ENCODE results near the gene GABBR2.

DNA sequence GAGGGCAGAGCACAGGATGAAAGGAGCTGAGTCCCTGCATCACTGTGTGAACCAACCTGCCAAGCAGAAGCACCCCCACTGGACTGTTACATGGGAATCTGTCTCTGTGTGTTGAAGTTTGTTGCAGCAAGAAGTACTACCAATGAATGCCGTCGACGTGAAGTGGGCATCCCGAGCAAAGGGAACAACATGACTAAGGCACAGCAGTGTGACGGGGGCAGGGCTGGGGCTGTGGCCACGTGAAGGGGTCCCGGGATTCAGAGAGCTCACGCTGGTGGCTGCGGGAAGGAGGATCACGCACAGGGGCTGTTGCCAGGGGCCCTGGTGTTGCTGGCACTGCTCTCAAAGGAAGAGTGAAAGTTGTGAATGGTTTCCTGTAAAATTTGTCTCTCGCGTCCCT lies 27.5 kb upstream of the GABBR2 start:
- TF ChIP-seq, protein P1, sequence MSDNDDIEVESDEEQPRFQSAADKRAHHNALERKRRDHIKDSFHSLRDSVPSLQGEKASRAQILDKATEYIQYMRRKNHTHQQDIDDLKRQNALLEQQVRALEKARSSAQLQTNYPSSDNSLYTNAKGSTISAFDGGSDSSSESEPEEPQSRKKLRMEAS (IDR thresholded peaks at IDR 0.05): no peak
- no peak for TF ChIP-seq YY1 (IDR thresholded peaks at IDR 0.05; ENCODE audit: low read depth)
- TF ChIP-seq, protein P2, sequence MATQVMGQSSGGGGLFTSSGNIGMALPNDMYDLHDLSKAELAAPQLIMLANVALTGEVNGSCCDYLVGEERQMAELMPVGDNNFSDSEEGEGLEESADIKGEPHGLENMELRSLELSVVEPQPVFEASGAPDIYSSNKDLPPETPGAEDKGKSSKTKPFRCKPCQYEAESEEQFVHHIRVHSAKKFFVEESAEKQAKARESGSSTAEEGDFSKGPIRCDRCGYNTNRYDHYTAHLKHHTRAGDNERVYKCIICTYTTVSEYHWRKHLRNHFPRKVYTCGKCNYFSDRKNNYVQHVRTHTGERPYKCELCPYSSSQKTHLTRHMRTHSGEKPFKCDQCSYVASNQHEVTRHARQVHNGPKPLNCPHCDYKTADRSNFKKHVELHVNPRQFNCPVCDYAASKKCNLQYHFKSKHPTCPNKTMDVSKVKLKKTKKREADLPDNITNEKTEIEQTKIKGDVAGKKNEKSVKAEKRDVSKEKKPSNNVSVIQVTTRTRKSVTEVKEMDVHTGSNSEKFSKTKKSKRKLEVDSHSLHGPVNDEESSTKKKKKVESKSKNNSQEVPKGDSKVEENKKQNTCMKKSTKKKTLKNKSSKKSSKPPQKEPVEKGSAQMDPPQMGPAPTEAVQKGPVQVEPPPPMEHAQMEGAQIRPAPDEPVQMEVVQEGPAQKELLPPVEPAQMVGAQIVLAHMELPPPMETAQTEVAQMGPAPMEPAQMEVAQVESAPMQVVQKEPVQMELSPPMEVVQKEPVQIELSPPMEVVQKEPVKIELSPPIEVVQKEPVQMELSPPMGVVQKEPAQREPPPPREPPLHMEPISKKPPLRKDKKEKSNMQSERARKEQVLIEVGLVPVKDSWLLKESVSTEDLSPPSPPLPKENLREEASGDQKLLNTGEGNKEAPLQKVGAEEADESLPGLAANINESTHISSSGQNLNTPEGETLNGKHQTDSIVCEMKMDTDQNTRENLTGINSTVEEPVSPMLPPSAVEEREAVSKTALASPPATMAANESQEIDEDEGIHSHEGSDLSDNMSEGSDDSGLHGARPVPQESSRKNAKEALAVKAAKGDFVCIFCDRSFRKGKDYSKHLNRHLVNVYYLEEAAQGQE (IDR thresholded peaks at IDR 0.05; ENCODE audit: low read depth): no peak
- no peak for TF ChIP-seq CEBPB (IDR thresholded peaks at IDR 0.05)
- no peak for TF ChIP-seq TAF1 (IDR thresholded peaks at IDR 0.05; ENCODE audit: low read depth)
- TF ChIP-seq EP300 (IDR thresholded peaks at IDR 0.05; ENCODE audit: borderline replicate concordance): no peak
- TF ChIP-seq, protein P3, sequence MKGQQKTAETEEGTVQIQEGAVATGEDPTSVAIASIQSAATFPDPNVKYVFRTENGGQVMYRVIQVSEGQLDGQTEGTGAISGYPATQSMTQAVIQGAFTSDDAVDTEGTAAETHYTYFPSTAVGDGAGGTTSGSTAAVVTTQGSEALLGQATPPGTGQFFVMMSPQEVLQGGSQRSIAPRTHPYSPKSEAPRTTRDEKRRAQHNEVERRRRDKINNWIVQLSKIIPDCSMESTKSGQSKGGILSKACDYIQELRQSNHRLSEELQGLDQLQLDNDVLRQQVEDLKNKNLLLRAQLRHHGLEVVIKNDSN (IDR thresholded peaks at IDR 0.05): no peak
